ENCODE data around the gene RPL27. TPM values are rescaled to one million over a fixed set of nuclear protein-coding genes. Genes with fewer than 3 reads are reported as not detected.

RPL27 gene
- total and polyA plus RNA-seq, 2 of the 13 experiments (the other 11 are each of a cell fraction or from before 2014, with no cell fraction given), result 1,585 to 5,840 TPM

DNA sequence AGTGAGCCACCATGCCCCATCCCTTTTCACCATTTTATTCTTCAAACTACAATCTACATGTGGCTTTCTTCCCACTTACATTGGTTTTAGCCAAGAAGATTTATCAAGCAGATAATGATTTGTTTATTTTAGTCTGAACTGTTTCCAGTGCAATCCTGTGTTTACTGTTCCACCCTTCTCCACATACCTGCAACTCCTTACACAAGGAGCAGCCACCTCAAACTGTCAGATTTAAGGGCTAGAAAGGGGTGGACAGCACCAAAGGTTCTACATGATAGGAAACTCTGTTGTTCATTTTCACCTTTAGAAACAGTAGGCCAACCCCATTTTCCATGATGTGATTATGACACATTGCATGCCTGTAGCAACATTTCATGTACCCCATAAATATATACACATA, 16.0 kb upstream of the RPL27 start:
- 0 out of 2 replicates have a peak overlapping the region, but pooled peaks have one; percentile 78 for H3K9ac ChIP-seq (ENCODE audit: insufficient read depth, low read depth, low read length)
- no peak for FAIRE-seq
- CTCF ChIA-PET (ENCODE audit: low intra/inter-chr PET ratio, low total read pairs), result no interaction called here
- TF ChIP-seq, protein P1, sequence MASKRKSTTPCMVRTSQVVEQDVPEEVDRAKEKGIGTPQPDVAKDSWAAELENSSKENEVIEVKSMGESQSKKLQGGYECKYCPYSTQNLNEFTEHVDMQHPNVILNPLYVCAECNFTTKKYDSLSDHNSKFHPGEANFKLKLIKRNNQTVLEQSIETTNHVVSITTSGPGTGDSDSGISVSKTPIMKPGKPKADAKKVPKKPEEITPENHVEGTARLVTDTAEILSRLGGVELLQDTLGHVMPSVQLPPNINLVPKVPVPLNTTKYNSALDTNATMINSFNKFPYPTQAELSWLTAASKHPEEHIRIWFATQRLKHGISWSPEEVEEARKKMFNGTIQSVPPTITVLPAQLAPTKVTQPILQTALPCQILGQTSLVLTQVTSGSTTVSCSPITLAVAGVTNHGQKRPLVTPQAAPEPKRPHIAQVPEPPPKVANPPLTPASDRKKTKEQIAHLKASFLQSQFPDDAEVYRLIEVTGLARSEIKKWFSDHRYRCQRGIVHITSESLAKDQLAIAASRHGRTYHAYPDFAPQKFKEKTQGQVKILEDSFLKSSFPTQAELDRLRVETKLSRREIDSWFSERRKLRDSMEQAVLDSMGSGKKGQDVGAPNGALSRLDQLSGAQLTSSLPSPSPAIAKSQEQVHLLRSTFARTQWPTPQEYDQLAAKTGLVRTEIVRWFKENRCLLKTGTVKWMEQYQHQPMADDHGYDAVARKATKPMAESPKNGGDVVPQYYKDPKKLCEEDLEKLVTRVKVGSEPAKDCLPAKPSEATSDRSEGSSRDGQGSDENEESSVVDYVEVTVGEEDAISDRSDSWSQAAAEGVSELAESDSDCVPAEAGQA (IDR thresholded peaks at IDR 0.05; ENCODE audit: low read depth), result no peak
- TF ChIP-seq, protein P1 (CRISPR knock-in tag; IDR thresholded peaks at IDR 0.05; ENCODE audit: borderline replicate concordance), result no peak
- TF ChIP-seq ZNF296 (CRISPR knock-in tag; conservative IDR thresholded peaks at IDR 0.05) (no peak), ZFP37 (CRISPR knock-in tag; IDR thresholded peaks at IDR 0.05; ENCODE audit: borderline replicate concordance) (no peak), ZNF160 (CRISPR knock-in tag; IDR thresholded peaks at IDR 0.05) (no peak), LCORL (IDR thresholded peaks at IDR 0.05) (no peak), LCORL (CRISPR knock-in tag; IDR thresholded peaks at IDR 0.05) (no peak), CHD4 (IDR thresholded peaks at IDR 0.05; ENCODE audit: borderline replicate concordance, low read length) (no peak)
- TF ChIP-seq, protein P2, sequence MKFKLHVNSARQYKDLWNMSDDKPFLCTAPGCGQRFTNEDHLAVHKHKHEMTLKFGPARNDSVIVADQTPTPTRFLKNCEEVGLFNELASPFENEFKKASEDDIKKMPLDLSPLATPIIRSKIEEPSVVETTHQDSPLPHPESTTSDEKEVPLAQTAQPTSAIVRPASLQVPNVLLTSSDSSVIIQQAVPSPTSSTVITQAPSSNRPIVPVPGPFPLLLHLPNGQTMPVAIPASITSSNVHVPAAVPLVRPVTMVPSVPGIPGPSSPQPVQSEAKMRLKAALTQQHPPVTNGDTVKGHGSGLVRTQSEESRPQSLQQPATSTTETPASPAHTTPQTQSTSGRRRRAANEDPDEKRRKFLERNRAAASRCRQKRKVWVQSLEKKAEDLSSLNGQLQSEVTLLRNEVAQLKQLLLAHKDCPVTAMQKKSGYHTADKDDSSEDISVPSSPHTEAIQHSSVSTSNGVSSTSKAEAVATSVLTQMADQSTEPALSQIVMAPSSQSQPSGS (CRISPR knock-in tag; IDR thresholded peaks at IDR 0.05), result no peak
- TF ChIP-seq, protein P3, sequence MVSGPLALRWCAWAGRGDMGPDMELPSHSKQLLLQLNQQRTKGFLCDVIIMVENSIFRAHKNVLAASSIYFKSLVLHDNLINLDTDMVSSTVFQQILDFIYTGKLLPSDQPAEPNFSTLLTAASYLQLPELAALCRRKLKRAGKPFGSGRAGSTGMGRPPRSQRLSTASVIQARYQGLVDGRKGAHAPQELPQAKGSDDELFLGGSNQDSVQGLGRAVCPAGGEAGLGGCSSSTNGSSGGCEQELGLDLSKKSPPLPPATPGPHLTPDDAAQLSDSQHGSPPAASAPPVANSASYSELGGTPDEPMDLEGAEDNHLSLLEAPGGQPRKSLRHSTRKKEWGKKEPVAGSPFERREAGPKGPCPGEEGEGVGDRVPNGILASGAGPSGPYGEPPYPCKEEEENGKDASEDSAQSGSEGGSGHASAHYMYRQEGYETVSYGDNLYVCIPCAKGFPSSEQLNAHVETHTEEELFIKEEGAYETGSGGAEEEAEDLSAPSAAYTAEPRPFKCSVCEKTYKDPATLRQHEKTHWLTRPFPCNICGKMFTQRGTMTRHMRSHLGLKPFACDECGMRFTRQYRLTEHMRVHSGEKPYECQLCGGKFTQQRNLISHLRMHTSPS (CRISPR knock-in tag; IDR thresholded peaks at IDR 0.05; ENCODE audit: low read depth), result no peak
- TF ChIP-seq, protein P4, sequence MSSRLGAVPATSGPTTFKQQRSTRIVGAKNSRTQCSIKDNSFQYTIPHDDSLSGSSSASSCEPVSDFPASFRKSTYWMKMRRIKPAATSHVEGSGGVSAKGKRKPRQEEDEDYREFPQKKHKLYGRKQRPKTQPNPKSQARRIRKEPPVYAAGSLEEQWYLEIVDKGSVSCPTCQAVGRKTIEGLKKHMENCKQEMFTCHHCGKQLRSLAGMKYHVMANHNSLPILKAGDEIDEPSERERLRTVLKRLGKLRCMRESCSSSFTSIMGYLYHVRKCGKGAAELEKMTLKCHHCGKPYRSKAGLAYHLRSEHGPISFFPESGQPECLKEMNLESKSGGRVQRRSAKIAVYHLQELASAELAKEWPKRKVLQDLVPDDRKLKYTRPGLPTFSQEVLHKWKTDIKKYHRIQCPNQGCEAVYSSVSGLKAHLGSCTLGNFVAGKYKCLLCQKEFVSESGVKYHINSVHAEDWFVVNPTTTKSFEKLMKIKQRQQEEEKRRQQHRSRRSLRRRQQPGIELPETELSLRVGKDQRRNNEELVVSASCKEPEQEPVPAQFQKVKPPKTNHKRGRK (CRISPR knock-in tag; IDR thresholded peaks at IDR 0.05), result no peak
- TF ChIP-seq, protein P5, sequence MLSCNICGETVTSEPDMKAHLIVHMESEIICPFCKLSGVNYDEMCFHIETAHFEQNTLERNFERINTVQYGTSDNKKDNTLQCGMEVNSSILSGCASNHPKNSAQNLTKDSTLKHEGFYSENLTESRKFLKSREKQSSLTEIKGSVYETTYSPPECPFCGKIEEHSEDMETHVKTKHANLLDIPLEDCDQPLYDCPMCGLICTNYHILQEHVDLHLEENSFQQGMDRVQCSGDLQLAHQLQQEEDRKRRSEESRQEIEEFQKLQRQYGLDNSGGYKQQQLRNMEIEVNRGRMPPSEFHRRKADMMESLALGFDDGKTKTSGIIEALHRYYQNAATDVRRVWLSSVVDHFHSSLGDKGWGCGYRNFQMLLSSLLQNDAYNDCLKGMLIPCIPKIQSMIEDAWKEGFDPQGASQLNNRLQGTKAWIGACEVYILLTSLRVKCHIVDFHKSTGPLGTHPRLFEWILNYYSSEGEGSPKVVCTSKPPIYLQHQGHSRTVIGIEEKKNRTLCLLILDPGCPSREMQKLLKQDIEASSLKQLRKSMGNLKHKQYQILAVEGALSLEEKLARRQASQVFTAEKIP (CRISPR knock-in tag; IDR thresholded peaks at IDR 0.05; ENCODE audit: borderline replicate concordance), result no peak

More for the DNA sequence above, 16.0 kb upstream of the RPL27 start:
- in situ Hi-C loops (cut with HindIII; ENCODE audit: extremely low pct_ligation_motif_present, low pct_unique_long_range_greater_than_20kb) (loop anchor here (10.0 kb wide), 1 partner anchor 137 kb away; the partner anchor contains the start of gene AOC2), intact Hi-C loops (cut with micrococcal nuclease; ENCODE audit: unreplicated experiment) (loop anchor here (5.0 kb wide), 1 partner anchor 140 kb away; the partner anchor contains the start of gene AOC2)
- Histone ChIP-seq H3K79me2 (ENCODE audit: insufficient read depth, low read length) (peaks cover 17% of the 10 kb centered on the region), H3K4me3 (replicated peaks in 1 of 3; ENCODE audit: insufficient read depth in 1 of 3, low read depth in 2 of 3, low read length in 3 of 3) (no peak overlapping the region), H3K27me3 (ENCODE audit: control insufficient read depth in 1 of 2, insufficient read depth in 2 of 2, low read length in 2 of 2) (peaks cover 0 to 3% of the 10 kb centered on the region in 2 experiments; a peak in 1 of 5 replicates), H3K4me2 (ENCODE audit: low read depth, low read length) (peak overlapping the region; percentile 94), H3K4me1 (ENCODE audit: insufficient read depth, low read length) (peaks cover 42% of the 10 kb centered on the region), H2AFZ (ENCODE audit: low read length) (no peak overlapping the region), H4K20me1 (ENCODE audit: insufficient read depth, low read length) (no peaks in the 10 kb centered on the region), H3K36me3 (replicated peaks in 1 of 2; ENCODE audit: control insufficient read depth in 1 of 2, insufficient read depth in 2 of 2, low read length in 2 of 2) (peaks cover 6 to 25% of the 10 kb centered on the region in 2 experiments), H3K27ac (ENCODE audit: extremely low read length, insufficient read depth, low read length) (no peak overlapping the region), H3K9me3 (ENCODE audit: low read length) (no peaks in the 10 kb centered on the region)
- no TSS peak for BruUV-seq (replicated peaks)
- POLR2A ChIA-PET, result interaction anchor here (1.0 to 4.3 kb wide), 2 partner anchors 16 to 40 kb away, joined by 3 to 53 read pairs; partner anchors contain the start of genes RPL27 and VAT1
- DNase-seq (ENCODE audit: low spot score) (no peak), ATAC-seq (no peak)

All from HepG2 (cell line).